SU-DHL-6 (cell line): ENCODE measurements around the gene PPP6R1.

ENCODE experiments used
- H2AFZ ChIP-seq: fragments of 200-600 bp; sonication (generic); 2 replicates; pipeline ENCODE4 v1.6.1; 2014; ENCODE audit warnings: low read depth, mild to moderate bottlenecking, moderate library complexity, mixed read lengths, antibody characterized with exemption, low read length; ENCODE audit not compliant: severe bottlenecking
- H3F3A ChIP-seq: fragments of 200-600 bp; shearing (Covaris generic); 2 replicates; pipeline ENCODE4 v1.6.0; 2016; ENCODE audit warnings: antibody characterized with exemption, mild to moderate bottlenecking; ENCODE audit not compliant: insufficient read depth
- H3K27ac ChIP-seq: fragments of 200-600 bp; sonication (generic); 2 replicates; pipeline ENCODE4 v1.5.1; 2016; ENCODE audit warnings: low read depth, mild to moderate bottlenecking, low read length, moderate library complexity, mixed read lengths
- H3K27me3 ChIP-seq: fragments of 200-600 bp; sonication (generic), shearing (Covaris generic); 2 replicates; pipeline ENCODE4 v1.6.0; 2014; ENCODE audit warnings: mild to moderate bottlenecking, low read length
- H3K36me3 ChIP-seq: fragments of 200-600 bp; sonication (generic); 2 replicates; pipeline ENCODE4 v1.6.1; 2014; ENCODE audit warnings: mild to moderate bottlenecking, low read length, mixed read lengths
- H3K4me2 ChIP-seq: fragments of 300-600, 200-600 bp; shearing (Covaris generic), sonication (generic); 2 replicates; pipeline ENCODE4 v1.6.0; 2014; ENCODE audit warnings: low read length, low read depth, mild to moderate bottlenecking; ENCODE audit not compliant: poor library complexity, severe bottlenecking
- H3K4me3 ChIP-seq: fragments of 200-600 bp; sonication (generic); 2 replicates; pipeline ENCODE4 v1.5.1; 2014; ENCODE audit warnings: antibody characterized with exemption, low read length, mild to moderate bottlenecking, mixed read lengths; ENCODE audit not compliant: insufficient read depth, poor library complexity, severe bottlenecking
- H3K79me2 ChIP-seq: fragments of 200-600 bp; sonication (generic); 2 replicates; pipeline ENCODE4 v1.6.1; 2014; ENCODE audit warnings: mild to moderate bottlenecking, low read length, moderate library complexity; ENCODE audit not compliant: insufficient read depth
- H3K9ac ChIP-seq: fragments of 200-600 bp; sonication (generic); 2 replicates; pipeline ENCODE4 v1.7.0; 2014; ENCODE audit warnings: mild to moderate bottlenecking, low read length
- H3K9me2 ChIP-seq: fragments of 200-600 bp; sonication (generic); replicated peaks from 2 replicates; pipeline ENCODE4 v1.6.1; 2014; ENCODE audit warnings: low read length; ENCODE audit not compliant: insufficient read depth
- H3K9me3 ChIP-seq: fragments of 200-600 bp; sonication (generic); 2 replicates; pipeline ENCODE4 v1.6.1; 2014; ENCODE audit warnings: low read length, mixed read lengths; ENCODE audit not compliant: insufficient read depth
- H4K20me1 ChIP-seq: fragments of 200-600 bp; sonication (generic); 2 replicates; pipeline ENCODE4 v1.6.1; 2014; ENCODE audit warnings: low read depth, mild to moderate bottlenecking, antibody characterized with exemption, low read length, moderate library complexity, mixed read lengths
- EZH2phosphoT487 ChIP-seq: fragments of 200-600 bp; sonication (generic), shearing (Covaris generic); conservative IDR thresholded peaks from 2 replicates; pipeline ENCODE4 v1.6.1; 2018; ENCODE audit warnings: mild to moderate bottlenecking, antibody characterized with exemption, low read length, moderate library complexity, mixed read lengths
- TF ChIP-seq, protein P1 (sequence below): fragments of 200-600 bp; sonication (generic); IDR thresholded peaks from one replicate; pipeline ENCODE4 v1.5.1; 2017; ENCODE audit warnings: antibody characterized with exemption, mild to moderate bottlenecking, low read length, moderate library complexity; ENCODE audit not compliant: insufficient read depth, poor library complexity, severe bottlenecking

The PPP6R1 gene

DNA sequence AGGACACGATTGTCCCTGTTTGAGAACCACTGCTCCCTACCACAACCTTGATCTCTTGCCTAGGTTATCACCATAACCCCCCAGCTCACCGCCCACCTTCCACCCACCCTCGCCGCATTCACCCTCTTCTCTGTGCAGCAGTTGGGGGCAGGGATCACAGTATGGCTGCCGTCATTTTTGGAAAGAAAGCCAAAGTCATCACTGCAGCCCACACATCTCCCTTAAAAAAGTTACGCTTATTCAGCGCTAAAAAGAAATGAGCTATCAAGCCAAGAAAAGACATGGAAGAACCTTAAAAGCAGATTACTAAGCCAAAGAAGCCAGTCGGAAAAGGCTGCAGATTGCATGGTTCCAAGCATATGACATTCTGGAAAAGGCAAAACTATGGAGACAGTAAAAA is 10.5 kb upstream of the PPP6R1 start:
- TF ChIP-seq EZH2phosphoT487 = no peak
- TF ChIP-seq, protein P1, sequence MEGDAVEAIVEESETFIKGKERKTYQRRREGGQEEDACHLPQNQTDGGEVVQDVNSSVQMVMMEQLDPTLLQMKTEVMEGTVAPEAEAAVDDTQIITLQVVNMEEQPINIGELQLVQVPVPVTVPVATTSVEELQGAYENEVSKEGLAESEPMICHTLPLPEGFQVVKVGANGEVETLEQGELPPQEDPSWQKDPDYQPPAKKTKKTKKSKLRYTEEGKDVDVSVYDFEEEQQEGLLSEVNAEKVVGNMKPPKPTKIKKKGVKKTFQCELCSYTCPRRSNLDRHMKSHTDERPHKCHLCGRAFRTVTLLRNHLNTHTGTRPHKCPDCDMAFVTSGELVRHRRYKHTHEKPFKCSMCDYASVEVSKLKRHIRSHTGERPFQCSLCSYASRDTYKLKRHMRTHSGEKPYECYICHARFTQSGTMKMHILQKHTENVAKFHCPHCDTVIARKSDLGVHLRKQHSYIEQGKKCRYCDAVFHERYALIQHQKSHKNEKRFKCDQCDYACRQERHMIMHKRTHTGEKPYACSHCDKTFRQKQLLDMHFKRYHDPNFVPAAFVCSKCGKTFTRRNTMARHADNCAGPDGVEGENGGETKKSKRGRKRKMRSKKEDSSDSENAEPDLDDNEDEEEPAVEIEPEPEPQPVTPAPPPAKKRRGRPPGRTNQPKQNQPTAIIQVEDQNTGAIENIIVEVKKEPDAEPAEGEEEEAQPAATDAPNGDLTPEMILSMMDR = no peak
- H3K9me3 ChIP-seq = no peaks in the 10 kb centered on the region; the same call in 1 of the 2 replicates
- no peak overlapping the region for H3K27ac ChIP-seq

DNA sequence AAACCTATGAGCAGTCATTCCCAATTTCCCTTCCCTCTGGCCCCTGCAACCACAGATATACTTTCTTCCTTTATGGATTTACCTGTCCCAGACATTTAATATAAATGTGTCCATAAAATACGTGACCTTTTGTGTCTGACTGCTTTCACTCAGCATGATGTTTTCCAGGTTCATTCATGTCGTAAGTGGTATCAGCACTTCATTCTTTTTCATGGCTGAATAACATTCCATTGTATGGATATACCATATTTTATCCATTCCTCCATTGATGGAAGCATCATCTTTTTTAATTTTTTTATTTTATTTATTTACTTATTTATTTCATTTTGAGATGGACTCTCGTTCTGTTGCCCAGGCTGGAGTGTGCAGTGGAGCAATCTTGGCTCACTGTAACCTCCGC is 8.0 kb upstream of the PPP6R1 start:
- H3K9me3 ChIP-seq = no peaks in the 10 kb centered on the region; the same call in 1 of the 2 replicates
- TF ChIP-seq, protein P1 = no peak
- TF ChIP-seq EZH2phosphoT487 = no peak
- H3K4me3 ChIP-seq = no peak overlapping the region
- no peak overlapping the region for H3K4me2 ChIP-seq
- no peaks in the 10 kb centered on the region for H4K20me1 ChIP-seq
- no peak overlapping the region for H3K27ac ChIP-seq
- H3K79me2 ChIP-seq = no peaks in the 10 kb centered on the region
- H3K9me2 ChIP-seq = no peaks in the 10 kb centered on the region
- H3F3A ChIP-seq = peaks cover 9% of the 10 kb centered on the region
- no peaks in the 10 kb centered on the region for H3K27me3 ChIP-seq
- no peak overlapping the region for H2AFZ ChIP-seq
- H3K9ac ChIP-seq = no peak overlapping the region
- no peaks in the 10 kb centered on the region for H3K36me3 ChIP-seq

More for the DNA sequence above, 10.5 kb upstream of the PPP6R1 start:
- Histone ChIP-seq H3K4me2 (no peak overlapping the region), H2AFZ (no peak overlapping the region), H3K79me2 (no peaks in the 10 kb centered on the region), H3K4me3 (no peak overlapping the region), H3K9me2 (no peaks in the 10 kb centered on the region), H3K27me3 (no peaks in the 10 kb centered on the region), H3K36me3 (no peaks in the 10 kb centered on the region), H3F3A (peaks cover 5% of the 10 kb centered on the region; the same call in 1 of the 2 replicates), H4K20me1 (no peaks in the 10 kb centered on the region), H3K9ac (no peak overlapping the region)

DNA sequence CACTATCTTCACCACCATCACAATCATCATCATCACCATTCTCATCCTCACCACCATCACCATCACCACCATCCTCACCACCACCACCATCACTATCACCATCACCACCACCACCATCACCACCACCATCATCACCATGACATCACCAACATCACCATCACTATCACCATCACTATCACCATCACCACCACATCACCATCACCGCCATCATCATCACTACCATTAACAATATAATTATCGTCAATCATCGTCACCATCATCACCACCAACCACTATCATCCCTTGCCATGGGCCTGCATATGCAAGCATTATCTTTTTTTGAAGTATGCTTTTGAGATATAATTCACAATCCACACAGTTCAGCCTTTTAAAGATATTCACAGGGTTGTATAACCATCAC is 7.6 kb upstream of the PPP6R1 start:
- Histone ChIP-seq H3K9me2 (no peaks in the 10 kb centered on the region), H3K27me3 (no peaks in the 10 kb centered on the region), H3K9me3 (no peaks in the 10 kb centered on the region; the same call in 1 of the 2 replicates), H3K4me2 (no peak overlapping the region), H2AFZ (no peak overlapping the region), H3K4me3 (no peak overlapping the region), H3K79me2 (no peaks in the 10 kb centered on the region), H4K20me1 (no peaks in the 10 kb centered on the region), H3F3A (peaks cover 9% of the 10 kb centered on the region), H3K36me3 (no peaks in the 10 kb centered on the region), H3K9ac (no peak overlapping the region), H3K27ac (no peak overlapping the region)
- TF ChIP-seq, protein P1 = no peak
- TF ChIP-seq EZH2phosphoT487 = no peak
